Uterus (tissue), 4 donors: Measurements from ENCODE around the gene TC2N. TPM values are rescaled to one million over a fixed set of nuclear protein-coding genes. Genes with fewer than 3 reads are reported as not detected.
A peak's percentile ranks its signal among the peaks of the same experiment; 100 is the strongest.

ENCODE experiments used
- DNase-seq, 2 donors: peaks; one replicate each; pipeline ENCODE4 v3.0.0-alpha.2; 2019 to 2020
- H3K27ac ChIP-seq, 2 donors: fragments of 200-600 bp; sonication (generic); 1 replicate in 1 of 2; 2 replicates in 1 of 2; pipeline ENCODE4 v1.5.1; 2016 to 2018
- H3K27me3 ChIP-seq, 2 donors: fragments of 200-600 bp; sonication (generic); one replicate each; pipeline ENCODE4 v1.5.1; 2018 to 2019; ENCODE audit warnings: control low read depth in 1 of 2
- H3K36me3 ChIP-seq, 2 donors: fragments of 200-600 bp; sonication (generic); one replicate each; pipeline ENCODE4 v1.5.1; 2019; ENCODE audit warnings: control low read depth in 1 of 2
- H3K4me1 ChIP-seq, 2 donors: fragments of 200-600 bp; sonication (generic); one replicate each; pipeline ENCODE4 v1.5.1; 2018 to 2019; ENCODE audit warnings: control low read depth in 1 of 2
- H3K4me3 ChIP-seq, 2 donors: fragments of 200-600 bp; sonication (generic); 1 replicate in 1 of 2; 2 replicates in 1 of 2; pipeline ENCODE4 v1.5.1; 2018 to 2019; ENCODE audit warnings: mild to moderate bottlenecking in 1 of 2
- H3K9me3 ChIP-seq, 2 donors: fragments of 200-600 bp; sonication (generic); one replicate each; pipeline ENCODE4 v1.5.1; 2019; ENCODE audit warnings: control low read depth in 1 of 2
- CTCF ChIP-seq, 4 experiments: fragments of 200-600 bp in 2 of 4; fragments of 450-650 bp in 2 of 4; sonication (generic) in 2 of 4; IDR thresholded peaks; one replicate each; pipeline ENCODE4 v1.5.1; 2016 to 2019; ENCODE audit warnings: antibody characterized with exemption in 4 of 4, mild to moderate bottlenecking in 2 of 4, moderate library complexity in 1 of 4
- POLR2A ChIP-seq, 2 donors: fragments of 450-650 bp; IDR thresholded peaks; one replicate each; pipeline ENCODE4 v1.6.1; 2016; ENCODE audit warnings: antibody characterized with exemption in 2 of 2, mild to moderate bottlenecking in 1 of 2, moderate library complexity in 1 of 2
- intact Hi-C: fragments of 100-400 bp; cut with DNase I; formaldehyde crosslinking; loops from one replicate; pipeline ENCODE4 v1.15.1; 2023; ENCODE audit warnings: low total_unique reads
- total RNA-seq, 4 donors: library from RNA; depleted of rRNA in 3 of 4; stranded (reverse); fragments of >200 nt in 3 of 4; gene quantifications; one replicate each; pipeline versions ENCODE4 v1.1.0 to v1.2.4, GENCODE V29; 2014 to 2023
- donor health status: DM: yes; HTN: yes; CAD: no.

Gene TC2N
- total RNA-seq, 4 donors from 2014 or later, result 25.4 to 79.1 (median 36.5) TPM

GRCh38 chr14:91890291-91890749, 23.0 kb upstream of the TC2N start:
- Histone ChIP-seq H3K27me3 (no peaks in the 10 kb centered on the region), H3K9me3 (no peaks in the 10 kb centered on the region), H3K4me3 (no peak overlapping the region), H3K36me3 (no peaks in the 10 kb centered on the region), H3K4me1 (no peaks in the 10 kb centered on the region), H3K27ac (peak overlapping the region; percentile 71 to 74)
- intact Hi-C loops, result no loop called here
- TF ChIP-seq CTCF (IDR thresholded peaks at IDR 0.05) (no peak), POLR2A (IDR thresholded peaks at IDR 0.05) (no peak)
- DNase-seq, result no peak

- no peak overlapping the region for H3K4me3 ChIP-seq
- H3K4me1 ChIP-seq, result no peaks in the 10 kb centered on the region
- no peaks in the 10 kb centered on the region for H3K9me3 ChIP-seq
- intact Hi-C loops, result no loop called here
- H3K27me3 ChIP-seq, result no peaks in the 10 kb centered on the region
- no peak for TF ChIP-seq POLR2A (IDR thresholded peaks at IDR 0.05)
- no peak for TF ChIP-seq CTCF (IDR thresholded peaks at IDR 0.05)
- peak overlapping the region; percentile 71 to 74 for H3K27ac ChIP-seq
- H3K36me3 ChIP-seq, result no peaks in the 10 kb centered on the region
- peak; percentile 38 to 55 for DNase-seq
Measured at GRCh38 chr14:91889477-91890211, 22.3 kb upstream of the TC2N start.

GRCh38 chr14:91888641-91889476, 21.5 kb upstream of the TC2N start:
- no peaks in the 10 kb centered on the region for H3K9me3 ChIP-seq
- intact Hi-C loops, result no loop called here
- peak overlapping the region; percentile 71 to 74 for H3K27ac ChIP-seq
- no peak overlapping the region for H3K4me3 ChIP-seq
- TF ChIP-seq POLR2A (IDR thresholded peaks at IDR 0.05) (no peak), CTCF (IDR thresholded peaks at IDR 0.05) (no peak)
- no peaks in the 10 kb centered on the region for H3K27me3 ChIP-seq
- no peaks in the 10 kb centered on the region for H3K36me3 ChIP-seq
- DNase-seq, result no peak
- H3K4me1 ChIP-seq, result no peaks in the 10 kb centered on the region

- Histone ChIP-seq H3K4me1 (peaks cover 5 to 12% of the 10 kb centered on the region in 2 donors), H3K27me3 (no peaks in the 10 kb centered on the region), H3K4me3 (no peak overlapping the region), H3K27ac (peak overlapping the region in 1 of 2 donors; percentile 44), H3K36me3 (no peaks in the 10 kb centered on the region), H3K9me3 (no peaks in the 10 kb centered on the region)
- intact Hi-C loops, result no loop called here
- no peak for DNase-seq
- TF ChIP-seq CTCF (IDR thresholded peaks at IDR 0.05) (no peak), POLR2A (IDR thresholded peaks at IDR 0.05) (no peak)
Measured at GRCh38 chr14:91886961-91887360, 19.6 kb upstream of the TC2N start.

- Histone ChIP-seq H3K4me1 (peaks cover 5 to 12% of the 10 kb centered on the region in 2 donors), H3K27me3 (no peaks in the 10 kb centered on the region), H3K36me3 (no peaks in the 10 kb centered on the region), H3K27ac (peak overlapping the region; percentile 63 to 80), H3K9me3 (no peaks in the 10 kb centered on the region), H3K4me3 (no peak overlapping the region)
- intact Hi-C loops, result no loop called here
- TF ChIP-seq POLR2A (IDR thresholded peaks at IDR 0.05), result no peak
- no peak for TF ChIP-seq CTCF (IDR thresholded peaks at IDR 0.05)
- no peak for DNase-seq
Measured at GRCh38 chr14:91885839-91886238, 18.5 kb upstream of the TC2N start.
